ENCODE data around the gene GRIN3B. TPM values are rescaled to one million over a fixed set of nuclear protein-coding genes. Genes with fewer than 3 reads are reported as not detected.

The GRIN3B gene
- total and polyA plus RNA-seq, 2 of the 8 experiments (the other 6 are each of a cell fraction or from before 2014, with no cell fraction given): 0.45 to 1.0 TPM

DNA sequence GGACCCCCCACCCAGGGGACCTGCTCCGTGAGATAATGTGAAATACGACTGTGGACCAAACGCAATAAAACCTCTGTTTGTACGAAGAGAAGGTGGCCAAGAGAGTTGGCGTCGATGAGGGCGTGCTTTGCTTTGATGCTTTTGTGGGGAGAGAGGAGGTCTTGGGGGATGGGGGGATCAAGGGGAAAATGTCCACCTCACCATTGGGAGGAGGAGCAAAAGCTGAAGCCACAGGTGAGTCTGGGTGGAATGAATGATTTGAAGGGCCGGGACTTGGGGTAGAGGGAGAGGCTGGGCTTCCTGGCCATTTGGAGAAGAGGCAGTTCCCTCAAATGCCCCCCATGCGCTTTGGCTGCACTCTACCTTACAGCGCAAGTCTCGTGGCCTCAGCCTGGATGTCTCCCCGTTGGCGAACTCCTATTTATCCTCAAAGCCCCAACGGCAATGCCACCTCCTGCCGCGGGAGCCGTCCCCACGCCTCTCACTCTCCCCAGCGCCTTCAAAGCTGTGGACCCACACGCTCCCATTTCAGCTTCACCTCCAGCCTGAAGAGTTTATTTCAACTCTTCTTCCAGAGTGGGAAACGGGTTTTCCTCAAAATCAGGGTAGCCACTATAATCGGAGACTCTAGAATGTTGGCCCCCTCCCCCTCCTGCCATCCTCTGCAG is 38.9 kb downstream of the GRIN3B start (continued):
- no peak for TF ChIP-seq NRF1 (IDR thresholded peaks at IDR 0.05; ENCODE audit: low read depth, low read length)
- no peak for TF ChIP-seq TEAD4 (IDR thresholded peaks at IDR 0.05; ENCODE audit: low read depth, low read length)
- no peak for TF ChIP-seq MAFK (IDR thresholded peaks at IDR 0.05; ENCODE audit: low read depth, low read length)
- TF ChIP-seq, protein P1, sequence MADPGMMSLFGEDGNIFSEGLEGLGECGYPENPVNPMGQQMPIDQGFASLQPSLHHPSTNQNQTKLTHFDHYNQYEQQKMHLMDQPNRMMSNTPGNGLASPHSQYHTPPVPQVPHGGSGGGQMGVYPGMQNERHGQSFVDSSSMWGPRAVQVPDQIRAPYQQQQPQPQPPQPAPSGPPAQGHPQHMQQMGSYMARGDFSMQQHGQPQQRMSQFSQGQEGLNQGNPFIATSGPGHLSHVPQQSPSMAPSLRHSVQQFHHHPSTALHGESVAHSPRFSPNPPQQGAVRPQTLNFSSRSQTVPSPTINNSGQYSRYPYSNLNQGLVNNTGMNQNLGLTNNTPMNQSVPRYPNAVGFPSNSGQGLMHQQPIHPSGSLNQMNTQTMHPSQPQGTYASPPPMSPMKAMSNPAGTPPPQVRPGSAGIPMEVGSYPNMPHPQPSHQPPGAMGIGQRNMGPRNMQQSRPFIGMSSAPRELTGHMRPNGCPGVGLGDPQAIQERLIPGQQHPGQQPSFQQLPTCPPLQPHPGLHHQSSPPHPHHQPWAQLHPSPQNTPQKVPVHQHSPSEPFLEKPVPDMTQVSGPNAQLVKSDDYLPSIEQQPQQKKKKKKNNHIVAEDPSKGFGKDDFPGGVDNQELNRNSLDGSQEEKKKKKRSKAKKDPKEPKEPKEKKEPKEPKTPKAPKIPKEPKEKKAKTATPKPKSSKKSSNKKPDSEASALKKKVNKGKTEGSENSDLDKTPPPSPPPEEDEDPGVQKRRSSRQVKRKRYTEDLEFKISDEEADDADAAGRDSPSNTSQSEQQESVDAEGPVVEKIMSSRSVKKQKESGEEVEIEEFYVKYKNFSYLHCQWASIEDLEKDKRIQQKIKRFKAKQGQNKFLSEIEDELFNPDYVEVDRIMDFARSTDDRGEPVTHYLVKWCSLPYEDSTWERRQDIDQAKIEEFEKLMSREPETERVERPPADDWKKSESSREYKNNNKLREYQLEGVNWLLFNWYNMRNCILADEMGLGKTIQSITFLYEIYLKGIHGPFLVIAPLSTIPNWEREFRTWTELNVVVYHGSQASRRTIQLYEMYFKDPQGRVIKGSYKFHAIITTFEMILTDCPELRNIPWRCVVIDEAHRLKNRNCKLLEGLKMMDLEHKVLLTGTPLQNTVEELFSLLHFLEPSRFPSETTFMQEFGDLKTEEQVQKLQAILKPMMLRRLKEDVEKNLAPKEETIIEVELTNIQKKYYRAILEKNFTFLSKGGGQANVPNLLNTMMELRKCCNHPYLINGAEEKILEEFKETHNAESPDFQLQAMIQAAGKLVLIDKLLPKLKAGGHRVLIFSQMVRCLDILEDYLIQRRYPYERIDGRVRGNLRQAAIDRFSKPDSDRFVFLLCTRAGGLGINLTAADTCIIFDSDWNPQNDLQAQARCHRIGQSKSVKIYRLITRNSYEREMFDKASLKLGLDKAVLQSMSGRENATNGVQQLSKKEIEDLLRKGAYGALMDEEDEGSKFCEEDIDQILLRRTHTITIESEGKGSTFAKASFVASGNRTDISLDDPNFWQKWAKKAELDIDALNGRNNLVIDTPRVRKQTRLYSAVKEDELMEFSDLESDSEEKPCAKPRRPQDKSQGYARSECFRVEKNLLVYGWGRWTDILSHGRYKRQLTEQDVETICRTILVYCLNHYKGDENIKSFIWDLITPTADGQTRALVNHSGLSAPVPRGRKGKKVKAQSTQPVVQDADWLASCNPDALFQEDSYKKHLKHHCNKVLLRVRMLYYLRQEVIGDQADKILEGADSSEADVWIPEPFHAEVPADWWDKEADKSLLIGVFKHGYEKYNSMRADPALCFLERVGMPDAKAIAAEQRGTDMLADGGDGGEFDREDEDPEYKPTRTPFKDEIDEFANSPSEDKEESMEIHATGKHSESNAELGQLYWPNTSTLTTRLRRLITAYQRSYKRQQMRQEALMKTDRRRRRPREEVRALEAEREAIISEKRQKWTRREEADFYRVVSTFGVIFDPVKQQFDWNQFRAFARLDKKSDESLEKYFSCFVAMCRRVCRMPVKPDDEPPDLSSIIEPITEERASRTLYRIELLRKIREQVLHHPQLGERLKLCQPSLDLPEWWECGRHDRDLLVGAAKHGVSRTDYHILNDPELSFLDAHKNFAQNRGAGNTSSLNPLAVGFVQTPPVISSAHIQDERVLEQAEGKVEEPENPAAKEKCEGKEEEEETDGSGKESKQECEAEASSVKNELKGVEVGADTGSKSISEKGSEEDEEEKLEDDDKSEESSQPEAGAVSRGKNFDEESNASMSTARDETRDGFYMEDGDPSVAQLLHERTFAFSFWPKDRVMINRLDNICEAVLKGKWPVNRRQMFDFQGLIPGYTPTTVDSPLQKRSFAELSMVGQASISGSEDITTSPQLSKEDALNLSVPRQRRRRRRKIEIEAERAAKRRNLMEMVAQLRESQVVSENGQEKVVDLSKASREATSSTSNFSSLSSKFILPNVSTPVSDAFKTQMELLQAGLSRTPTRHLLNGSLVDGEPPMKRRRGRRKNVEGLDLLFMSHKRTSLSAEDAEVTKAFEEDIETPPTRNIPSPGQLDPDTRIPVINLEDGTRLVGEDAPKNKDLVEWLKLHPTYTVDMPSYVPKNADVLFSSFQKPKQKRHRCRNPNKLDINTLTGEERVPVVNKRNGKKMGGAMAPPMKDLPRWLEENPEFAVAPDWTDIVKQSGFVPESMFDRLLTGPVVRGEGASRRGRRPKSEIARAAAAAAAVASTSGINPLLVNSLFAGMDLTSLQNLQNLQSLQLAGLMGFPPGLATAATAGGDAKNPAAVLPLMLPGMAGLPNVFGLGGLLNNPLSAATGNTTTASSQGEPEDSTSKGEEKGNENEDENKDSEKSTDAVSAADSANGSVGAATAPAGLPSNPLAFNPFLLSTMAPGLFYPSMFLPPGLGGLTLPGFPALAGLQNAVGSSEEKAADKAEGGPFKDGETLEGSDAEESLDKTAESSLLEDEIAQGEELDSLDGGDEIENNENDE (IDR thresholded peaks at IDR 0.05; ENCODE audit: insufficient replicate concordance, low read length): no peak
- TF ChIP-seq POLR2A (IDR thresholded peaks at IDR 0.05; ENCODE audit: control extremely low read depth in 1 of 2, low read depth in 2 of 2, low read length in 2 of 2): peak in 1 of 2 experiments; percentile 71; a peak in 2 of 3 replicates

All from H1 (cell line).